NCI-H446 (cell line): Measurements from ENCODE around the gene PGAP6.
A peak's percentile ranks its signal among the peaks of the same experiment; 100 is the strongest.
"Not testable (repeated sequence)": the region's sequence is repeated elsewhere in the genome, so short reads cannot be mapped to it uniquely, and the experiment has no call there.

Source experiments
- DNase-seq, 2 experiments: peaks; one replicate each; lab custom pipeline; 2025; lab: John Stamatoyannopoulos, UW

Gene PGAP6

GRCh38 chr16:381789-382717 is at the start of gene PGAP6:
TSS of gene PGAP6 (minus strand) at chr16:381978. CDS start at chr16:381821, 157 bp downstream.
- peak in 1 of 2 experiments; percentile 68 for DNase-seq

- no peak for DNase-seq
These were observed 49.1 kb upstream of the PGAP6 start for GRCh38 chr16:430904-431303.

- DNase-seq: no peak
These were observed 45.5 kb upstream of the PGAP6 start for GRCh38 chr16:427250-427649.

- no peak for DNase-seq
These were observed 45.1 kb upstream of the PGAP6 start for GRCh38 chr16:426906-427249.

GRCh38 chr16:426115-426905 is 44.5 kb upstream of the PGAP6 start:
- DNase-seq: no peak

GRCh38 chr16:425740-426114 is 43.9 kb upstream of the PGAP6 start:
- no peak for DNase-seq

- DNase-seq: peak; percentile 43 to 83
These were observed 43.4 kb upstream of the PGAP6 start, which contains the start of gene RAB11FIP3 for GRCh38 chr16:425082-425718. TSS of gene RAB11FIP3 (plus strand) at chr16:425649. CDS start at chr16:426007, 358 bp downstream.

GRCh38 chr16:424623-425081 is 42.9 kb upstream of the PGAP6 start:
- peak in 1 of 2 experiments; percentile 54 for DNase-seq

- DNase-seq: peak; percentile 43 to 76
These were observed 42.4 kb upstream of the PGAP6 start for GRCh38 chr16:424033-424622.

GRCh38 chr16:422179-422578 is 40.4 kb upstream of the PGAP6 start:
- DNase-seq: not testable (repeated sequence)

GRCh38 chr16:415170-415498 is 33.4 kb upstream of the PGAP6 start:
- DNase-seq: not testable (repeated sequence)

GRCh38 chr16:414395-415169 is 32.8 kb upstream of the PGAP6 start:
- no peak for DNase-seq

- DNase-seq: no peak
These were observed 29.9 kb upstream of the PGAP6 start for GRCh38 chr16:411576-412265.

GRCh38 chr16:410516-411178 is 28.9 kb upstream of the PGAP6 start:
- no peak for DNase-seq

- DNase-seq: no peak
These were observed 25.5 kb upstream of the PGAP6 start for GRCh38 chr16:407253-407652.

GRCh38 chr16:405548-406506 is 24.0 kb upstream of the PGAP6 start:
- DNase-seq: no peak

- no peak for DNase-seq
These were observed 23.3 kb upstream of the PGAP6 start for GRCh38 chr16:404971-405486.

- peak; percentile 67 to 92 for DNase-seq
These were observed 19.9 kb upstream of the PGAP6 start, which contains the start of gene DECR2 for GRCh38 chr16:401468-402348. TSS of gene DECR2 (plus strand) at chr16:401885. CDS start at chr16:401964, 79 bp downstream.
